ENCODE results near the gene OR6N2.

The OR6N2 gene

DNA sequence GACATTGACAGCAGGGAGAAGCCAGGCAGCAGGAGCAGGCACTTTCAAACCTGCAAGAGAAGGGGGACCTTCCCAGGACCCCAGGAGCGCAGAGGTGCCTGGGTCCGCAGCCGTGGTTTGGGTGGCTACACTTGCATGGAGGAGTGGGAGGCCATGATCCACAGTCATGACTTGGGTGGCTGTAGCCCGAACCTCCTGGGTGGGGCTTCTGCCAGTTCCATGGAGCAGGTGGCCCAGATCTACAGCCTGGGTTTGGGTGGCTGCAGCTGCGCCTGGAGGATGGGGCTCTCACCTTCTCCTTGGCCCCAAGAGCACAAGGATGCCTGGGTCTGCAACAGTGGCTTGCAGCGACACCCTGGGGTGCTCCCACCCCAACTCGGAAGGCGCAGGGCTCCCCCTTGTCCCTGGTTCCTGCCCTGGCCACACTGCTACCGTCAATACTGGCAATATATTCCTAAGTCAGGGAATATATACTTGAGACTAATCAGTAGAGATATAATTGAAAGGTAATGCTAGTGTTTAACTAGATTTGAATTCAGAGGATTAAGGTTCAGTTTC, 28.8 kb downstream of the OR6N2 start:
- DNase-seq, result no peak

DNA sequence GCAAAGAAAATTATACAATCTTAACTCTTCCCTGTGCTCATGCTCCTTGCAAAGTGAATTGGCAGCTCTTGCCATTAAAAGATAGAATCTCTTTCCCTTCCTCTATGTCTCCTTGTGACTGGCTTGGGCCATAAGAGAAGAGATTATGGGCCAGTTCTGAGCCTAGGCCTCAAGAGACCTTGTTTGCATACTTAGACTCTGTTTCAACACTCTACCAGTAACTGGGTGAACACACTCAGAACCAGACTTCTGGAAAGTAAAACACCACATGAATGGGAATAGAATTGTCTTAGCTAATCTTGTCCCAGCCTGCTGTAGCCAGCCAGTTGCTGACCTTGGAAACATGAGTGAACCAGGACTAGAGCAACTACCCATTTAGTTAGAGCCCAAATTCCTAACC, 45.2 kb downstream of the OR6N2 start:
- DNase-seq, result no peak

DNA sequence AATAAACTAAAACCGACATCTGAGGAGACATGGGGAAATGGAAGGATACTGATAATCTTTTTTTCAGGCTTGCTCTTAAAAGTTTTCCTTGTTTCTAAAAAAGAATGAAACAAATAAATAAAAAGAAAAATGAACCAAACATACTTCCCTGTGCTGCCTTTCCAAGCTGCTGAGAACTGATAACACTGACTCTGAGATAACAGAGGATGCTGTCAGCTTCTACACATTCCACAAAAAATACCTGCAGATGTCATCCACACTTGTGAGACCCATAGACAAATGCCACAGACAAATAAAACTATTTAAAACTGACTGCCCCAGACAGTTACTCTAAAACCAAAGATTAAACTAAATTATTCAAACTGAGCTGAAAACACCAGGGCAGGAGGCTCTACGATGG, 48.5 kb downstream of the OR6N2 start:
- no peak for DNase-seq

DNA sequence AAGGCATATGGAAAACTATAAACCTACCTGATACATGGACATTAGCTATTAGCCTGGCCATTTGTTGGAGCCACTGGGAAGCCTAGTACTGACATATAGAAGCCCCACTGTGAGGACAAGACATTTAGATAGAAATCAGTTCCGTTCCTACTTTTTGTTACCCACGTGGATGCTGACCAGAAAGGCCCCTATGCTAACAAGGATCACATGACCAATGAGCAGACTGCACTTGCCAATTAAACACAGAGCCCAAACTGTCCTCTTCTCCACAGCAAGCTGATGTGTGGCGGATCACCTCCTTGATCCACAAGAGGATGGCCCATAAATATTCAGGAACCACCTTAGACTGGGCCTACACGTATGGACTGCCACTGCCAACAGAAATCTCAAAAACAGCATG, 49.3 kb downstream of the OR6N2 start:
- no peak for DNase-seq

DNA sequence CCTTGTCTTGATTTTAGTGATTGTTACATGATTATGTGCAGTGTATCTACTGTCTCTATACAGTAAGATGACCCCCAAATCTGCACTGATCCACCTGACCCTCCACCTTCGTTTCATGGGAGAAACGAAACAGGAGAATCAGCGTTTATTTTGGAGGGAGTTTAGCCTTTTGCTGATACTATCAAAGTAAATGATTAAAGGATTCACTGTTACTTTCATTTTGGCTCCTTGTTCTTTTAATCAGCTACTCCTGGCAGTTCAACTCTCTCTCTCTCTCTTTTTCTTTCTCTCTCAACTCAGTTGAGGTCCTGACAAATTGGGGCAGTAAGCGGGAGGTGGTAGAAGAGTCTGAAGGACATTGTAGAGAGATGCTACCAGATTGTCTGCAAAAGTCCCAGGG, 50.6 kb downstream of the OR6N2 start:
- no peak for DNase-seq

DNA sequence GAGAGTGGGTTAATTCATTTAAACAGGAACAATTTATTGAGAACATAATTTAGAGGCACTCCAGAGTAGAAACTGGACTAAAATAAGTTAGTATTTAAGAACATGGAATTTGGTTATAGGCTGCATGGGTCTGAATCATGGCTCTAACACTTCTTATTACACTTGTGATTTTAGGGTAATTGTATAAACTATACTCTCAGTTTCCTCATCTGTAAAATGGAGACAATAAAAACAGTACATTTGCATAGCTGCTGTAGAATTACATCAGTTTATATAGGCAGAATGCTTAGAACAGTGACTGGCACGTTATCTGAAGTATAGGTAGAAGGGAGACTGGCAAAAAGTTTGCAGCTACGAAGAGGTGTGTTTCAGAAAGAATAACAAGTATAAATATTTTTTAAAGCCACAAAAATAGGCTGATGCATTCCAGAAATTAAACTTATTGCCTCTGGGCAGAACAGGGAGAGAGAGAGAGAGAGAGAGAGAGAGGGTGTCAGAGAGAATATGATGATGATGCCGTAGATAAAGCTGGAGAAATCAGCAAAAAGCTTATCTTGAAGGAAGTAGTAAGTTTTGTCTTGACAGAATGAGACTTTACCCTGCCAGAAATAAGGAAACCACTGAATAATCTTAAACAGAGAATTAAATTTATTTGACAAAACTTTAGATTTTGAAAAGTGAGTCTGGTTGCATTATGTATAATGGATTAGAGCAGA, 52.3 kb downstream of the OR6N2 start:
- no peak for DNase-seq

DNA sequence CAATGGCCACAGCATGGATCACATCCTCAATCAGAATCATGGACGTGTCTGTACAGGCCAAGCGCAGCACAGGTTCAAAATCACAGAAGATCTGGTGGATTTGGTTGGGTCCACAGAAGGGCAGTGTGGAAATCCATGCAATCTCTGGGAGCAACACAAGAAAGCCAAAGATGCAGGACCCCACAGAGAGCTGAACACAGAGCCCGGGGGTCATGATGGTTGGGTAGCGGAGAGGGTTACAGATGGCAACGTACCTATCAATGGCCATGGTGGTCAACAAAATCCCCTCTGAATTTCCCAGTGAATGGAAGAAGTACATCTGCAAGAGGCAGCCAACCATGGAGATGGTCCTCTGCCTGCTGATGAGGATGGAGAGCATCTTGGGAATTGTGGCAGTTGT, 56.6 kb downstream of the OR6N2 start:
- DNase-seq, result no peak
